ENCODE data around the gene DRAP1.

DNA sequence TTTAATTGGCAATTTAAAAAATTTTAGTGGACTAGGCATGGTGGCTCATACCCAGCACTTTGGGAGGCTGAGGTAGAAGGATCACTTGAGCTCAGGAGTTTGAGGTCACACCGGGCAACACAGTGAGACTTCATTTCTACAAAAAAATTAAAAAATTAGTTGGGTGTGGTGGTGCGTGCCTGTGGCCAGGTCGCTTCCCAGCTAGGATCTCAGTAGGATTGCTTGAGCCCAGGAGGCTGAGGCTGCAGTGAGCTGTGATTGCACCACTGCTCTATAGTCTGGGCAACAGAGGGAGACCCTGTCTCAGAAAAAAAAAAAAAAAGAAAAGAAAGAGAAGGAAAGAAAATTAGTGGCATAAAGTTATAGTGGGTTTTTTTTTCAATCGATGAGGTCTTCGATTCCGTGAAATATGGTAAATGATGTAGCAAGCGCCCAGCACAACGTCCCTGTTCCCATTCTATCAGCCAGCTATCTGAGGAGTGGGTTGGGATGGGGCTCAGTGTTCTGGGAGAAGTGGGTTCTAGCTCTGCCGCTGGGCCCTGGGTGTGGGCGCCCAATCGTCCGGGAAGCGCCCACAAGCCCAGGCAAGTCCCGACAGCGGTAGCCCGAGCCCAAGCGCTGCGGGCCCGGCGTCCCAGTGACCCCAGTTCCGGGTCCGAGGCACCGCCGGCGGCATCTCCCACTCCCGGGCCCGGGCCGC, 20.4 kb upstream of the DRAP1 start:
- TF ChIP-seq SIN3A (IDR thresholded peaks at IDR 0.05; ENCODE audit: borderline replicate concordance, insufficient read depth, low read length) (no peak), FOXP2 (optimal IDR thresholded peaks at IDR 0.05; ENCODE audit: borderline replicate concordance, extremely low read depth, extremely low read length, insufficient read depth) (no peak)
